Tongue (tissue), 2 donors: Measurements from ENCODE around the gene AP3D1. TPM values are rescaled to one million over a fixed set of nuclear protein-coding genes. Genes with fewer than 3 reads are reported as not detected.
"Not testable (repeated sequence)": the region's sequence is repeated elsewhere in the genome, so short reads cannot be mapped to it uniquely, and the experiment has no call there.

Experiments used
- DNase-seq: peaks from one replicate; pipeline ENCODE4 v3.0.0-alpha.2; 2015
- total RNA-seq: library from RNA; depleted of rRNA; stranded (reverse); fragments of >200 nt; gene quantifications from one replicate; pipeline ENCODE4 v1.2.3, GENCODE V29; 2014

Gene AP3D1
- total RNA-seq, 1 donor from 2014 or later: 44.9 TPM

GRCh38 chr19:2109046-2109864, 42.1 kb downstream of the AP3D1 start:
- no peak for DNase-seq

GRCh38 chr19:2108251-2109016, 42.9 kb downstream of the AP3D1 start:
- no peak for DNase-seq

- DNase-seq: no peak
These were observed 48.2 kb downstream of the AP3D1 start for GRCh38 chr19:2103045-2103707.

GRCh38 chr19:2101417-2102335, 49.7 kb downstream of the AP3D1 start:
- no peak for DNase-seq

GRCh38 chr19:2100719-2101061, 50.7 kb downstream of the AP3D1 start:
- DNase-seq: no peak

GRCh38 chr19:2099937-2100718, 51.2 kb downstream of the AP3D1 start:
- no peak for DNase-seq

- DNase-seq: no peak
These were observed 52.3 kb downstream of the AP3D1 start for GRCh38 chr19:2099054-2099501.

- DNase-seq: no peak
These were observed 53.5 kb downstream of the AP3D1 start for GRCh38 chr19:2097886-2098327.

- no peak for DNase-seq
These were observed 54.0 kb downstream of the AP3D1 start for GRCh38 chr19:2097203-2097885.

GRCh38 chr19:2096480-2097202, 54.7 kb downstream of the AP3D1 start, which contains the start of gene IZUMO4:
IZUMO4 (plus strand) TSS chr19:2096915; CDS start chr19:2096946, 31 bp downstream.
- DNase-seq: peak; percentile 99

- peak; percentile 96 for DNase-seq
These were observed 55.3 kb downstream of the AP3D1 start, which contains the start of gene MOB3A for GRCh38 chr19:2096034-2096479. MOB3A (minus strand) TSS chr19:2096326; CDS start chr19:2078560, 17,766 bp downstream.

- not testable (repeated sequence) for DNase-seq
These were observed 59.3 kb downstream of the AP3D1 start for GRCh38 chr19:2091926-2092525.

- no peak for DNase-seq
These were observed 61.7 kb downstream of the AP3D1 start for GRCh38 chr19:2089727-2090053.

GRCh38 chr19:2089001-2089711, 62.2 kb downstream of the AP3D1 start:
- no peak for DNase-seq

GRCh38 chr19:2087621-2088100, 63.7 kb downstream of the AP3D1 start:
- DNase-seq: no peak

GRCh38 chr19:2086695-2087620, 64.4 kb downstream of the AP3D1 start:
- DNase-seq: not testable (repeated sequence)
